ENCODE measurements around the gene ANTXRL.
"Not testable (repeated sequence)": the region's sequence is repeated elsewhere in the genome, so short reads cannot be mapped to it uniquely, and the experiment has no call there.

ANTXRL gene

GRCh38 chr10:46374410-46374809, 87.6 kb downstream of the ANTXRL start:
- DNase-seq: not testable (repeated sequence)

GRCh38 chr10:46375406-46375805, 88.6 kb downstream of the ANTXRL start, which contains the start of gene ANXA8L1:
Gene ANXA8L1, plus strand, starts transcription at chr10:46375776. Its CDS starts 76 bp downstream, at chr10:46375852.
- DNase-seq: not testable (repeated sequence)

- not testable (repeated sequence) for DNase-seq
Observed at GRCh38 chr10:46377022-46377421, 90.2 kb downstream of the ANTXRL start.

GRCh38 chr10:46377651-46378050, 90.9 kb downstream of the ANTXRL start:
- not testable (repeated sequence) for DNase-seq

GRCh38 chr10:46378108-46378507, 91.3 kb downstream of the ANTXRL start:
- DNase-seq: not testable (repeated sequence)

- not testable (repeated sequence) for DNase-seq
Observed at GRCh38 chr10:46379233-46379848, 92.5 kb downstream of the ANTXRL start.
